ENCODE data around the gene CROCC2.

CROCC2 gene

GRCh38 chr2:240992572-240993291 is 86.6 kb downstream of the CROCC2 start:
- peak; percentile 18 for DNase-seq

DNA sequence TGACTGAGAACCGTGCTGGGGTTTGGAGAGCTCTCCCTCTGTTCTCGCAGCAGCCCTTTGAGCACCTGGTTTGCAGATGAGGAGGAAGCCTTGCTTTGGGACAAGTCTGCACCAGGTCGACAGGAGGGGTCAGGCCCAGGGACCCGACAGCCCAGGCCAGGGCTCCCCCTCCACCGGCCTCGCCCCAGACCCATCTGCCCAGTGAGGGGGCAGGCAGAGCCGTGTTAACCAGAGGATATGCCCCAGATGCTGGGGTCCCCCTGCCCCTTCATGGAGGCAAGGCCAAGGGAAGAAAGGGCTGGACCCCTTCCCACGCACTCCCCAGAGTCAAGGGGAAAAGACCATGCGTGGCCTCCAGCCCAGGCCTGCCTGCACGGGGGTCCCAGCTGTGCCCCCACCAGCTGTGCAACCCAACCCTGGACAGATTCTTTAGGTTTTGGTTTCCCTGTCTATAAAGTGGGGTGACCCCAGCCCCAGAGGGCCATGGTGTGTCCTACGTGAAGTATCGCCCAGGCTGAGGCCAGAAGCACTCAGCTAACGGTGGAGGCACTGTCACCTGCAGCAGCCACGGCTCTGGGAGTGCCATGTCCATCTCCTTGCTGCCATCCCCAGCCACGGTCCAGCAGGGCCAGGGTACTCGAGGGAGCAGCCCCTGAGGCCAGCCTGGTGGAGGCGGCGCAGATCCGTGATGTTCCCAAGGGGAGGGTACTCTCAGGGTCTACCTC is 87.5 kb downstream of the CROCC2 start:
- DNase-seq = no peak

- DNase-seq = no peak
Measured at GRCh38 chr2:240994171-240994896, 88.2 kb downstream of the CROCC2 start.

GRCh38 chr2:240995041-240996021 is 89.2 kb downstream of the CROCC2 start:
- DNase-seq = no peak

- no peak for DNase-seq
Measured at GRCh38 chr2:240996161-240996833, 90.2 kb downstream of the CROCC2 start.

DNA sequence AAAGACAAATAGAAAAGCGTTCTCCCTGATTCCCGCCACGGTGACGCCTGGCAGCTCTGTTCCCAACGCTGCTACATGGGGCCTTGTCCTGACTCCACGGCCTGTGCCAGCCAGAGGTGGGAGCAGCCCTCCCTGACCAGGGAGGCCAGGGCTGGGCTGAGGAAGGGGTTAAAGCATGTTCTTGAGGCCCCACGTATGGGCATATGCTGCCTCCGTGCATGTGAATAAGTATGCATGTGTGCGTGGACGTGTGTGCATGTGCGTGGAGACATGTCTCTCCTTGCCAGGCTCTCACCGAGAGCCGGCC is 90.7 kb downstream of the CROCC2 start:
- no peak for DNase-seq

GRCh38 chr2:240997141-240997855 is 91.2 kb downstream of the CROCC2 start:
- DNase-seq = peak; percentile 8

DNA sequence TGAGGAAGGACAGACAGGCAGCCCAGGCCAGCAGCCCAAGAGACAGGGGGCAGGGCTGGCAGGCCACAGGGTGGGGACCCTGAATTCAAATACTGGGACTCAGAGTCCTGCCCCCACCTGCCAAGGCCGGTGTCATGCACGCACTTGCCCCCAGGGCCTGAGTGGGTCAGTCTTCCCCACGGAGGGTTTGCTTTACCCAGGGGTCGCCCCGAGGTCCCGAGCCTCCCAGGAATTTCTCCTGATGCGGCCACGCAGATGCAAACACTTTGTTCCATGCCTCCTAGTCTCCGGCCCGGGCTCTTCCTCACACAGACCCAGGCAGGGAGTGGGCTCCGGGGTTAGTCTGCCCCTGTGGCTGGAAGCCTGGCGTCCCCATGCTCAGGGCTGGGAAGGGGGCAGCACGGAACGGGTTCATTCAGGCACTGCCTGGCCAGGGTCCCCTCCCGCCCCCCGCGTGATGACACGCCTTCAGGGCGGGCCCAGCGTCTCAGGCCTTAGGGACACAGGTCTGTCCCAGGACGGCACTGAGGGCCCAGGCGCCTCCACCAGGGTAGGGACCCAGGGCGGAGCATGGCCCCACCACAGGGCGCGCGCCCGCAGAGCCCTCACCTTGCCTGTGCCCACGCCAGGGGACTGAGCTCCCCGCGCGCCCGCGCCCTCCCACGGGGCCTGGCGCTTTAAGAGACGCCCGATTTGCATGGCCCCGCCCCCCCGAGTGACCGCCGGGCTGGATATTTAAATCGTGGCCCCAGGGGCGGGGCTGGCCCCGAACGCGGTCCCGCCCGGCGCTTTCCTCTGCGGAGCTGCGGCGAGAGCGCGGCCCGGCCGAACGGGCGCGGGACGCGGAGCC is 91.9 kb downstream of the CROCC2 start, which contains the start of gene SNED1:
Gene SNED1, plus strand, starts transcription at position 763 of the 850 bp plus-strand sequence. CDS start 220 bp downstream, outside the sequence.
- peak; percentile 68 for DNase-seq

DNA sequence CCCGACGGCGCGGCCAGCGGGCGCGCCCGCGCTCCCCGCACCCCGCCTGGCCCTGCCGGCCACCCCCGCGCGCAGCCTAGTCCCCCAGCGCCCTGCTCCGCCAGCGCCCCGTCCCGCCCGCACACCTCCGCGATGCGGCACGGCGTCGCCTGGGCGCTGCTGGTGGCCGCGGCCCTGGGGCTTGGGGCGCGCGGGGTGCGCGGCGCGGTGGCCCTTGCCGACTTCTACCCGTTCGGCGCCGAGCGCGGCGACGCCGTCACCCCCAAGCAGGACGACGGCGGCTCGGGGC is 92.5 kb downstream of the CROCC2 start:
- no peak for DNase-seq

DNA sequence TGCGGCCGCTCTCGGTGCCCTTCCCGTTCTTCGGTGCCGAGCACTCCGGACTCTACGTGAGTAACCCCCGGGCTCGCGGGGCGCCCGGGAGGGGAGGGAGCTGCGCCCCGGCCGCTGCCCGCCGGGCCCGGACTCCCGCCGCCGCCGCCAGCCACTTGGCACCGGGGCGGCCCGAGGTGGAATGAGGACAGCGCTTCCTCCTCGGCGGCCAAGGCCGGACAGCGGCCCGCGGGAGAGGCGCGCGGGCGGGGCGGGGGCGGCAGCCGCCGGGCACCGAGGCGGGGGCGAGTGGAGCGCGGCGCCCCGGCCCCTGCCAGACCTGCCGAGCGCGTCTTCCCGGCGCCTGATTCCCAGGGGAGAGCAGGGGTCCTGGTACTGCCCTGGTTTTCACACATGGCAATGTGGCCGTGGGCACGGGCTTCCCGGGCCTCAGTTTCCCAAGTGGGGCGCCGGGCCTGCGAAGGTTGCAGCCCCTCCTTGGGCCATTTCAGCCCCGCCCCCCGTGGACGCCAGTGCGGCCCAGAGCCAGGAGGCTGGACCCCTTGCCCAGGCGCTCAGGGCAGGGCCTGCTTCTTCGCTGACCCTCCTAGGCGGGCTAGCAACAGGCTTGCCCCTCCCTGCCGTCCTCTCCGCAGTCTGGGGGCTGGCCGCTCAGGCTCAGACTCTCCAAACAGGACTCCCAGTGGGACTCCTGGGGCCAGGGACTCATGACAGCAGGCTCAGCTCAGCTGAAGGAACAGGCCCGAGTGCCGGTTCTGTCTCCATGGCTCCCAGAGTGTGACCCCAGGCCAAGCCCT is 93.1 kb downstream of the CROCC2 start:
- no peak for DNase-seq

DNA sequence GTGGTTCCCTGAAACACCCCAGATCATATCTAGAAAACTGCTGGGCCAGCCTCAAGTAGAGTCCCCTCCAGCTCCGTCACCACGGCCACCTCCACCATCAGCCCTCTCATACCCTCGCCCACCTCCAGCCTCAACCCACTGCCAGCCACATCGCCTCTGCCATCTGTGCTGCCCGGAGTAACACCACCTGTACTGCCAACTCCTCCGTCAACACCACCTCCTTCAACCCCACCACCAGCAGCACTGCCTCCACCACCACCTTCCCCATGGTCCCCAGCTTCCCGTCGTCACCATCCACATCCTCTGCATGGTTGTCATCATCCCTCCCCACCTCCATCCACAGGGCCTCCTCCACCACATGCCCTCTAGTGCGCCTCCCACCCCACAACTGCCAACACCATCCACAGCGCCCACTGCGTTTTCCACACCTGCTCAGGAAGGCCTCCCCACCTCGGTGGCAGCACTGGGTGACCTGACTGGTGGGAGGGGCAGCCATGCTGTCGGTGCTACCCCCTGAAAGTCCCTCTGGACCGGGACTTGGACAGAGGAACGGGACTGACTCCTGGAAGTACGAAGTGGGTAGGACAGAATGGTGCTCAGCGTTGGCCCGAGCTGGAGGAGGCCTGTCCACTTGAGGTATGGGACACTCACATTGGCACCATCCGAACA is 93.9 kb downstream of the CROCC2 start:
- no peak for DNase-seq

GRCh38 chr2:241000831-241001321 is 94.7 kb downstream of the CROCC2 start:
- no peak for DNase-seq

GRCh38 chr2:241001413-241002274 is 95.5 kb downstream of the CROCC2 start:
- DNase-seq = no peak

- no peak for DNase-seq
Measured at GRCh38 chr2:241002275-241003046, 96.3 kb downstream of the CROCC2 start.

DNA sequence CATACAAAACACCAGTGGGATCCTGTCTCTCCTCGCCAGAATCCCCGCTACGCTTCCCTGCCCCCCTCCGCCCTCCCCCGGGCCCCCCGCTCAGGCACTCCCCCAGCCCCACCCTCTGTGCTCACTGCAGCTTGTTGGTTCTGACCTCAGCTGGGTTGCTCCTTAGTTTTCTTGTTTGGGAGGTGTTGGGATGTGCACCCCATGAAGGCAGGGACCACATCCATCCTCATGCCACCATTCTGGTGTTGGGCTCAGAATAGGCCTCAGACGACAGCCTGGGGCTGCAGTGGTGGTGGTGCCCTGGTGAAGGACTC is 96.9 kb downstream of the CROCC2 start:
- no peak for DNase-seq

- DNase-seq = no peak
Measured at GRCh38 chr2:241003369-241003768, 97.2 kb downstream of the CROCC2 start.

Data from CD4-positive, alpha-beta T cell treated with Interleukin-6 for 4 hours (primary cell).